ENCODE measurements around the gene WNK2. TPM values are rescaled to one million over a fixed set of nuclear protein-coding genes. Genes with fewer than 3 reads are reported as not detected.

The WNK2 gene
- total RNA-seq, 1 experiment from 2014 or later = 69.4 TPM

GRCh38 chr9:93225417-93225816 lies 41.5 kb downstream of the WNK2 start:
- no peak overlapping the region for H3K4ac ChIP-seq (ENCODE audit: low read depth, low read length)
- H3K27me3 Mint-ChIP-seq (ENCODE audit: low read depth) = no peaks in the 10 kb centered on the region
- no peaks in the 10 kb centered on the region for H3K23me2 ChIP-seq (ENCODE audit: insufficient read length, low read depth, low read length, poor library complexity, severe bottlenecking)
- H3K79me2 ChIP-seq (ENCODE audit: insufficient read depth, low read length) = no peaks in the 10 kb centered on the region
- no peak overlapping the region for H4K5ac ChIP-seq (ENCODE audit: insufficient read length, low read depth, low read length)
- no peak overlapping the region for H2AFZ ChIP-seq (ENCODE audit: low read length)
- H2BK5ac ChIP-seq (ENCODE audit: insufficient read length, low read length) = no peak overlapping the region
- H3K4me1 ChIP-seq (ENCODE audit: insufficient read depth, low read length) = peaks cover 3% of the 10 kb centered on the region; the same call in 1 of the 2 replicates
- H3K4me1 Mint-ChIP-seq = peaks cover 17 to 21% of the 10 kb centered on the region in 2 experiments
- no peak overlapping the region for H3K4me3 Mint-ChIP-seq
- H3K56ac ChIP-seq (ENCODE audit: insufficient read length, low read depth, low read length) = no peak overlapping the region
- H4K20me1 ChIP-seq (ENCODE audit: control insufficient read depth, insufficient read depth, insufficient read length) = no peaks in the 10 kb centered on the region
- no peak overlapping the region for H2BK12ac ChIP-seq (ENCODE audit: insufficient read length, low read depth, low read length)
- H3K9ac ChIP-seq (ENCODE audit: extremely low read depth, insufficient read length, low read length) = no peak overlapping the region
- TF ChIP-seq CTCF (conservative IDR thresholded peaks at IDR 0.05) = no peak
- H3K9me3 ChIP-seq (ENCODE audit: control insufficient read depth, low read depth, low read length) = no peaks in the 10 kb centered on the region
- no peak for DNase-seq
- H3K79me1 ChIP-seq (ENCODE audit: insufficient read depth, low read depth, low read length, poor library complexity, severe bottlenecking) = no peaks in the 10 kb centered on the region
- H3T11ph ChIP-seq (ENCODE audit: low read length) = no peak overlapping the region
- H3K9me3 Mint-ChIP-seq = no peaks in the 10 kb centered on the region
- no peak overlapping the region for H3K23ac ChIP-seq (ENCODE audit: insufficient read length, low read depth, low read length)
- peaks cover 0 to 2% (median 0%) of the 10 kb centered on the region in 3 experiments; a peak in 2 of 7 replicates for H3K36me3 Mint-ChIP-seq (ENCODE audit: insufficient read depth in 1 of 3, low read depth in 3 of 3)
- H2BK15ac ChIP-seq (ENCODE audit: low read depth, low read length) = no peak overlapping the region
- no peak overlapping the region for H2BK120ac ChIP-seq (ENCODE audit: low read depth, low read length, poor library complexity, severe bottlenecking)
- no peak overlapping the region for H4K91ac ChIP-seq (ENCODE audit: insufficient read length, low read depth, low read length)
- no peaks in the 10 kb centered on the region for H3K27me3 ChIP-seq (ENCODE audit: insufficient read depth, low read length)
- H3K4me2 ChIP-seq (ENCODE audit: insufficient read depth, insufficient read length, low read length) = no peak overlapping the region
- H3K27ac Mint-ChIP-seq = no peak overlapping the region
- no CpG with 5 or more reads among the region's 7 CpGs for WGBS (ENCODE audit: extremely low coverage, insufficient read length, low lambda C conversion rate)
- H2BK20ac ChIP-seq (ENCODE audit: low read depth, low read length, poor library complexity, severe bottlenecking) = no peak overlapping the region
- no peak overlapping the region for H3K14ac ChIP-seq (ENCODE audit: insufficient read depth, low read length)
- no peak overlapping the region for H4K8ac ChIP-seq (replicated peaks; ENCODE audit: insufficient read length, low read depth, low read length)
- H2AK5ac ChIP-seq (ENCODE audit: insufficient read length, low read length) = no peak overlapping the region
- no peak overlapping the region for H3K18ac ChIP-seq (ENCODE audit: insufficient read length, low read depth, low read length)
- H3K27ac ChIP-seq (ENCODE audit: insufficient read length, low read depth, low read length) = no peak overlapping the region

Data from H9 (cell line).